Activated T-helper 1 cell treated with anti-CD3 and anti-CD28 coated beads, Interleukin-12 subunit alpha, Interleukin-12 subunit beta, Interleukin-2, Interleukin-4 antibody, amounts not matched to agents 30 ng/mL and 10 ng/mL and 1 ng/mL, durations not matched to agents 14 hours and 24 hours and 36 hours (primary cell): ENCODE results near the gene GFY. TPM values are rescaled to one million over a fixed set of nuclear protein-coding genes. Genes with fewer than 3 reads are reported as not detected.
"Not testable (repeated sequence)": the region's sequence is repeated elsewhere in the genome, so short reads cannot be mapped to it uniquely, and the experiment has no call there.

Source experiments
- DNase-seq: peaks from one replicate; pipeline ENCODE4 v3.0.0; 2021; ENCODE audit warnings: low spot score
- H3K27ac Mint-ChIP-seq: one replicate; pipeline ENCODE4 v1.8.0; 2021; ENCODE audit warnings: mild to moderate bottlenecking, mixed read lengths
- H3K27me3 Mint-ChIP-seq: one replicate; pipeline ENCODE4 v1.8.0; 2022; ENCODE audit warnings: mild to moderate bottlenecking, moderate library complexity, mixed read lengths; ENCODE audit not compliant: insufficient read depth
- H3K36me3 Mint-ChIP-seq: one replicate; pipeline ENCODE4 v1.8.0; 2021; ENCODE audit warnings: low read depth, mixed read lengths
- H3K4me1 Mint-ChIP-seq: one replicate; pipeline ENCODE4 v1.8.0; 2021; ENCODE audit warnings: low read depth, mixed read lengths
- H3K4me3 Mint-ChIP-seq: one replicate; pipeline ENCODE4 v1.8.0; 2021; ENCODE audit warnings: mild to moderate bottlenecking, moderate library complexity, mixed read lengths
- H3K9me3 Mint-ChIP-seq: one replicate; pipeline ENCODE4 v1.8.0; 2021; ENCODE audit warnings: mixed read lengths
- intact Hi-C: fragments of 100-400 bp; cut with micrococcal nuclease; formaldehyde crosslinking; loops from one replicate; pipeline ENCODE4 v1.15.1; 2024
- total RNA-seq: library from RNA; stranded (reverse); gene quantifications from 2 replicates; pipeline ENCODE4 v1.2.3, GENCODE V29; 2022

GFY gene
- total RNA-seq, 1 donor from 2014 or later, result not detected

DNA sequence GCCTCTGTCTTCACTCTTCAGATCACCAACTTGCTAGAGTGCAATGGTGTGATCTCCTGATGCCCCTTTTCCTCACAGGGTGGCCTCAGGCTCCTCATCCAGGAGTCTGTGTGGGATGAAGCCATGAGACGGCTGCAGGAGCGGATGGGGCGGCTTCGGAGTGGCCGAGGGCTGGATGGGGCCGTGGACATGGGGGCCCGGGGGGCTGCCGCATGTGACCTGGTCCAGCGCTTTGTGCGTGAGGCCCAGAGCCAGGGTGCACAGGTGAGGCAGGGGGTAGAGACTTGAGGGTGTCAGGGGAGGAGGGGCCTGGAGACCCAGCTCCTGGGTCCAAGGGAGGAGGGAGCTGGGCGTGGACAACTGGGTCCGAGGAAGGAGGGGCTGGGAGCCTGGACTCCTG is 37.3 kb downstream of the GFY start:
- H3K27me3 Mint-ChIP-seq, result no peaks in the 10 kb centered on the region
- no peak overlapping the region for H3K4me3 Mint-ChIP-seq
- no peak for DNase-seq
- no peaks in the 10 kb centered on the region for H3K9me3 Mint-ChIP-seq
- no peaks in the 10 kb centered on the region for H3K36me3 Mint-ChIP-seq
- no peaks in the 10 kb centered on the region for H3K4me1 Mint-ChIP-seq
- no peak overlapping the region for H3K27ac Mint-ChIP-seq
- intact Hi-C loops, result no loop called here

- no peak for DNase-seq
- no peaks in the 10 kb centered on the region for H3K27me3 Mint-ChIP-seq
- peaks cover 3% of the 10 kb centered on the region for H3K36me3 Mint-ChIP-seq
- H3K4me3 Mint-ChIP-seq, result no peak overlapping the region
- intact Hi-C loops, result no loop called here
- H3K9me3 Mint-ChIP-seq, result no peaks in the 10 kb centered on the region
- peaks cover 7% of the 10 kb centered on the region for H3K4me1 Mint-ChIP-seq
- H3K27ac Mint-ChIP-seq, result no peak overlapping the region
Observed at GRCh38 chr19:49463960-49464740, 39.0 kb downstream of the GFY start.

DNA sequence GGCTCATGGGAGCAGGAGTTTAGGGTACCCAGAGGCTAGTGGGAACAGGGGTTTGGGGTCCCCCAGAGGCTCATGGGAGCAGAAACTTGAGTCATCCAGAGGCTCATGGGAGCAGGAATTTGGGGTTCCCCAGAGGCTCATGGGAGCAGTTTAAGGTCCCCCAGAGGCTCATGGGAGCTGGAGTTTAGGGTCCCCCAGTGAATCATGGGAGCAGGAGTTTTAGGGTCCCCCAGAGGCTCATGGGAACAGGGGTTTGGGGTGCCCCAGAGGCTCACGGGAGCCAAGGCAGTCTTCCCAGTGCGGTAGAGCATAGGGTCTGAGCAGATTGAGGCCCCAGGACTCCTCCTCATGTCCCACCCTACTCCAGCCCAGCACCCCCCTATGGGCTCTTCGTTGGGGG is 40.2 kb downstream of the GFY start:
- Mint-ChIP-seq H3K27me3 (no peaks in the 10 kb centered on the region), H3K36me3 (peaks cover 3% of the 10 kb centered on the region), H3K27ac (peak overlapping the region; percentile 40), H3K4me1 (peaks cover 14% of the 10 kb centered on the region), H3K9me3 (no peaks in the 10 kb centered on the region), H3K4me3 (no peak overlapping the region)
- intact Hi-C loops, result no loop called here
- DNase-seq, result no peak

- Mint-ChIP-seq H3K36me3 (peaks cover 3% of the 10 kb centered on the region), H3K9me3 (no peaks in the 10 kb centered on the region), H3K27me3 (no peaks in the 10 kb centered on the region), H3K4me3 (no peak overlapping the region), H3K27ac (peak overlapping the region; percentile 99), H3K4me1 (peaks cover 29% of the 10 kb centered on the region)
- no peak for DNase-seq
- intact Hi-C loops, result no loop called here
Observed at GRCh38 chr19:49468199-49468598, 43.0 kb downstream of the GFY start.

DNA sequence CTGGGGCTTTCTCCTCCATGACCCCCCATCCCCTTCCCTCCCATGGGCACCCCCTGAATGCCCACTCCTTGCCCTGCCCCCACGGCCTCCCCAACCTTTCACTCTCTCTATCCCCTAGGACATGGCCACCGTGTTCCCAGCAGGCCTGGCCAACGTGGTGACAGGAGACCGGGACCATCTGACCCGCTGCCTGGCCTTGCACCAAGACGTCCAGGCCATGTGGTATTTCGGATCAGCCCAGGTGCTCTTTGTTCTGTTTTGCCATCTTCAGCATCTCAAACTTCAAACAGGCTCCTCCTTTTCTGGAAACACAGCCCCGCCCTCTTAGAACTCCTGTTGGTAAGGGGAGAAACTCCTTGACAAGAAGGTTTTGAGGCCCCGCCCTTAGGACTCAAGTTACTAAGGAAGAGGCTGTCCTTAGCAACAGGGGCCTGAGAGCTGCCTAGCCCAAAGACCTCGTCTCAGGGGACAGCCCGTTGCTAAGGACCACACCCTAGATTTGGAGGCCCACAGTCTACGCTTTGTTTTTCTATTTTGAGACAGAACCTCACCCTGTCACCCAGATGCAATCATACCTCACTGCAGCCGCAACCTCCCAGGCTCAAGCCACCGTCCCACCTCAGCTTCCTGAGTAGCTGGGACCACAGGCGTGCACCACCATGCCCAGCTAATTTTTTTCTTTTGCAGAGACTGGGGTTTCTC is 43.7 kb downstream of the GFY start:
- peak overlapping the region; percentile 99 for H3K27ac Mint-ChIP-seq
- DNase-seq, result peak; percentile 92
- intact Hi-C loops, result loop anchor here (1.0 kb wide), 3 partner anchors 16 to 27 kb away; partner anchors contain the start of genes ALDH16A1, RPL13A and RPS11
- peaks cover 3% of the 10 kb centered on the region for H3K36me3 Mint-ChIP-seq
- no peaks in the 10 kb centered on the region for H3K27me3 Mint-ChIP-seq
- H3K4me3 Mint-ChIP-seq, result peak overlapping the region; percentile 82
- H3K9me3 Mint-ChIP-seq, result no peaks in the 10 kb centered on the region
- H3K4me1 Mint-ChIP-seq, result peaks cover 32% of the 10 kb centered on the region

DNA sequence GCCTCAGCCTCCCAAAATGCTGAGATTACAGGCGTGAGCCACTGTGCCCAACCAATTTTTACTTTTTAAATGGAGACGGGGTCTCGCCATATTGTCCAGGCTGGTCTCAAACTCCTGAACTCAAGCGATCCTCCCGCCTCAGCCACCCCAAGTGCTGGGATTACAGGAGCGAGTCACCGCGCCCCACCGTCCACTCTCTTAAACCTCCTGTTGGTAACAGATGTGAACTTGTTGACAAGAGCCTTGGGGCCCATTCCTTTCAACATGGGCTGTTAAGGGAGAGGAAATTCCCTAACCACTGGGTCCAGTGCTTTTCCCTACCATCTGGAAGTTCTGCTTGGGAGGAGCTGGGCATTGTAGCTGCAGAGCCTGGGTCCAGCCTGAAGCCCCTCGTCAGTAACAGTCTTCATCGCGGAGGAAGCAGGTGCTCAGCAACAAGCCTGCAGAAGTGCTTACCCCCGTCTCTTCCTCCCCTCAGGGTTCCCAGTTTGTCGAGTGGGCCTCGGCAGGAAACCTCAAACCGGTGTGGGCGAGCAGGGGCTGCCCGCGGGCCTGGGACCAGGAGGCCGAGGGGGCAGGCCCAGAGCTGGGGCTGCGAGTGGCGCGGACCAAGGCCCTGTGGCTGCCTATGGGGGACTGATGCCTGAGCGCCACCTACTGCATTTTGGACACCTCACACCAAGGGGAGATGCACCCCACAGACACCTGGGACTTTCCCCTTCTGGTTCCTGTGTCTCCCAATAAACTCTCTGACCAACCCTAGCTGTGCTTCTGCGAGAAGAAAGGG is 44.8 kb downstream of the GFY start:
- H3K9me3 Mint-ChIP-seq, result no peaks in the 10 kb centered on the region
- peak overlapping the region; percentile 86 for H3K27ac Mint-ChIP-seq
- peaks cover 3% of the 10 kb centered on the region for H3K36me3 Mint-ChIP-seq
- peaks cover 34% of the 10 kb centered on the region for H3K4me1 Mint-ChIP-seq
- intact Hi-C loops, result loop anchor here (1.0 to 2.0 kb wide), 7 partner anchors 17 to 135 kb away; partner anchors contain the start of genes ALDH16A1, CD37, DKKL1 and RPL13A
- peak overlapping the region; percentile 67 for H3K4me3 Mint-ChIP-seq
- H3K27me3 Mint-ChIP-seq, result no peaks in the 10 kb centered on the region
- peak; percentile 84 for DNase-seq

DNA sequence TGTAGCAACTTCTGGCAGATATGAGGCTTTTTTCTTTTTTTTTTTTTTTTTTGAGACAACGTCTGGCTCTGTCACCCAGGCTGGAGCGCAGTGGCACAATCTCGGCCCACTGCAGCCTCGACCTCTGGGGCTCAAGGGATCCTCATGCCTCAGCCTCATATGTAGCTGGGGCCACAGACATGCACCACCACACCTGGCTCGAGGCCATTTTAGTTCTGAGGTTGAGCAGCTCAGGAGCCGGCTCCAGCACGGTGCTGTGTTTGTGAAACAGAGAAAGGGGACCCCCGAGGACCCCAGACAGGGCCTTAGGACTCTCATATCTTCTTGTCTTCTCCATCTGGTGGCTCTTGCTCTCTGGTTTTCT is 45.4 kb downstream of the GFY start:
- Mint-ChIP-seq H3K27ac (peak overlapping the region; percentile 86), H3K4me3 (peak overlapping the region; percentile 67), H3K9me3 (no peaks in the 10 kb centered on the region), H3K36me3 (peaks cover 3% of the 10 kb centered on the region), H3K27me3 (no peaks in the 10 kb centered on the region), H3K4me1 (peaks cover 39% of the 10 kb centered on the region)
- intact Hi-C loops, result loop anchor here (1.0 to 2.0 kb wide), 4 partner anchors 27 to 136 kb away; partner anchors contain the start of genes CD37 and DKKL1
- no peak for DNase-seq

DNA sequence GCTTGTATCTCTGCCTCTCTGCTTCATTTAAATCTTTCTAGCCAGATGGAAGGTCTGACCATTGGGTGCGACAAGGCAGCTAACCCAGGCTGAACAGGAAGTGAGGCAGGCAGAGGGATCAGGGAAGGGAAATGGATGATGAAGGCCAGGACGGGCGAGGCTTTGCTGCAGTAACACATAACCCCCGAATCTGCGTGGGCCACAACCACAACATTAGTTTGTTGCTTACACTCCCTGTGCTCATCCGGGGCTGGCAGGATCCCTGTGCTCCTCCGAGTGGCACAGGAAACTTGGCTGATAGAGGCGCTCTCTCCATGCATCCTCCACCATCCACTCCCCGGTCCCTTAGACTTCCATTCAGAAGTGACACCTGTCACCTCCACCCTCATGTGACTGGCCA is 47.7 kb downstream of the GFY start:
- intact Hi-C loops, result no loop called here
- Mint-ChIP-seq H3K27ac (peak overlapping the region; percentile 97), H3K9me3 (no peaks in the 10 kb centered on the region), H3K4me3 (peak overlapping the region; percentile 91), H3K27me3 (no peaks in the 10 kb centered on the region), H3K36me3 (peaks cover 10% of the 10 kb centered on the region), H3K4me1 (peaks cover 50% of the 10 kb centered on the region)
- DNase-seq, result no peak

DNA sequence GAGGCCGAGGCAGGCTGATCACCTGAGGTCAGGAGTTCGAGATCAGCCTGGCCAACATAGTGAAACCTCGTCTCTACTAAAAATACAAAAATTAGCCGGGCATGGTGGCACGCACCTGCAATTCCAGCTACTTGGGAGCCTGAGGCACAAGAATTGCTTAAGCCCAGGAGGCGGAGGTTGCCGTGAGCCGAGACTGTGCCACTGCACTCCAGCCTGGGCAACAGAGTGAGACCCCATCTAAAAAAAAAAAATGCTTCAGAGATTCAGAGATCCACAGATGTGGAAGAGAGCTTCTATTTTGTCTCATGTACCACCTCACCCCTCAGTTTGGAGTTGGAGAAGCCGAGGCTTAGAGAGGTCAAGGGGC is 48.3 kb downstream of the GFY start:
- H3K4me3 Mint-ChIP-seq, result peak overlapping the region; percentile 91
- H3K36me3 Mint-ChIP-seq, result peaks cover 10% of the 10 kb centered on the region
- H3K9me3 Mint-ChIP-seq, intact Hi-C loops, DNase-seq, H3K27me3 Mint-ChIP-seq: not testable (repeated sequence)
- peaks cover 50% of the 10 kb centered on the region for H3K4me1 Mint-ChIP-seq
- peak overlapping the region; percentile 97 for H3K27ac Mint-ChIP-seq

DNA sequence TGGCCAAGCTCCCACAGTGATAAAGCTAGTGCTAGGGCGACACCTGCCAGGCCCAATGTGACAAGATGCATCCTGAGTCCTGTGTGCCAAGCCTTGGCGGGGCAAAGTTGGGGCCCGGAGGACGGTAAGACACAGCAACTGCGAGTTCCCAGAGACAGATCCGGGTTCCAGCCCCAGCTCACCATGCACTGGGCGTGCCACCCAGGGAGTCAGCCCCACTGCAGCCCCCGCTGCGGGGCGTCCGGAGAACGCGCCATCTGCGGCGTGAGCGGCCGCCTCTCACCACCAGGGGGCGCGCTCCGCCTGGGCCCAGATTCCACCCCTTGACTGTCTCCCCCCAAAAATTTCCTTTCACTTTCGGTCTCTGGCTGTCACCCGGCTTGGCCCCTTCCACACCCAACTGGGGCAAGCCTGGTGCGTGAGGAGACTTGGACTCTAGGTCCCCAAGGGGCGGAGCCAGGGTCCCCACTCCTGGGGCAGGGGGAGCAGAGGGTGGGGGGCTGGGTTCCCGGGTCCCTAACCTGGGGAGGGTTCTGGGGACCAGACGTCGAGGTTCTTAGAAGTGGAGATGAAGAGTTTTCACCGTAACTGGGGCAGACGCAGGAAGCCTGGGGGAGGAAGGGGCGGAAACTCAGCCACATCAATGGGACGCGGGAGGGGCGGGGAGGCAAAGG is 48.8 kb downstream of the GFY start, which contains the start of gene FLT3LG:
TSS of gene FLT3LG (plus strand) at position 348 of the 674 bp plus-strand sequence. CDS start 425 bp downstream, outside the sequence.
- H3K4me3 Mint-ChIP-seq, result peak within 1 kb of the TSS; percentile 91
- no peaks in the 10 kb centered on the region for H3K9me3 Mint-ChIP-seq
- no peaks in the 10 kb centered on the region for H3K27me3 Mint-ChIP-seq
- H3K27ac Mint-ChIP-seq, result peak within 1 kb of the TSS; percentile 97
- intact Hi-C loops, result loop anchor here (1.0 kb wide), 2 partner anchors 13 to 96 kb away; partner anchors contain the start of gene RPL13A
- peaks cover 45% of the 10 kb centered on the region for H3K4me1 Mint-ChIP-seq
- H3K36me3 Mint-ChIP-seq, result peaks cover 10% of the 10 kb centered on the region
- peak; percentile 94 for DNase-seq

GRCh38 chr19:49474542-49474924 is 49.3 kb downstream of the GFY start:
- Mint-ChIP-seq H3K27ac (peak overlapping the region; percentile 97), H3K27me3 (no peaks in the 10 kb centered on the region), H3K4me1 (peaks cover 42% of the 10 kb centered on the region), H3K36me3 (peaks cover 10% of the 10 kb centered on the region), H3K4me3 (peak overlapping the region; percentile 91), H3K9me3 (no peaks in the 10 kb centered on the region)
- intact Hi-C loops, result loop anchor here (1.0 kb wide), 2 partner anchors 13 to 96 kb away; partner anchors contain the start of gene RPL13A
- DNase-seq, result no peak
